ENCODE results near the gene TADA3.

DNA sequence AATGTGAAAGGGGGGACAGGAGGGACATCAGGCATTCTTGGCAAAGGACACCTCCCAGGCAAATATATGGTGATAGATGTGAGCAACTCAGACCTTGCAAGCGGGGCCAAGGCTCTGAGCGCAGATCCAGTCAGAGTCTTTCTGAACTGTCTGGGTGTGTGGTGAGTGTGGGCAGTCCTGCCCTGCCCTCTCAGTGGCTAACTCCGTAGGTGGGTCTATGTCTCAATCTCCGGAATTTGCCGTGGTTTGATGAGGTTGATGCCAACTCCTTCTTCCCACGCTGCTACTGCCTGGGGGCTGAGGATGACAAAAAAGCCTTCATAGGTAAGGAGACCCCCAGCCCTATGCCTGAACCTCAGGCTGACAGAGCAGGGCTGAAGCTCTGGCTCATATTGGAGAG, 25.2 kb upstream of the TADA3 start:
- TF ChIP-seq POLR2AphosphoS5 (IDR thresholded peaks at IDR 0.05; ENCODE audit: low read depth, low read length), result no peak
- TF ChIP-seq REST (IDR thresholded peaks at IDR 0.05; ENCODE audit: insufficient read depth in 1 of 2, low read depth in 2 of 2, low read length in 2 of 2), result no peak
- TF ChIP-seq FOXP2 (optimal IDR thresholded peaks at IDR 0.05; ENCODE audit: borderline replicate concordance, extremely low read depth, extremely low read length, insufficient read depth), result no peak
- TF ChIP-seq TAF1 (IDR thresholded peaks at IDR 0.05; ENCODE audit: borderline replicate concordance, insufficient read depth, low read length), result no peak
- TF ChIP-seq SIN3A (IDR thresholded peaks at IDR 0.05; ENCODE audit: borderline replicate concordance, insufficient read depth, low read length), result no peak

Measured in PFSK-1 (cell line).